Measurements from ENCODE around the gene CEACAM19. TPM values are rescaled to one million over a fixed set of nuclear protein-coding genes. Genes with fewer than 3 reads are reported as not detected.
A peak's percentile ranks its signal among the peaks of the same experiment; 100 is the strongest.
"Not testable (repeated sequence)": the region's sequence is repeated elsewhere in the genome, so short reads cannot be mapped to it uniquely, and the experiment has no call there.

Gene CEACAM19
- total RNA-seq, 1 donor, result 0.72 TPM

GRCh38 chr19:44706506-44707236 lies 35.4 kb downstream of the CEACAM19 start:
- DNase-seq (ENCODE audit: insufficient read length, low spot score, missing footprints), result peak; percentile 59
- Histone ChIP-seq H3K79me2 (ENCODE audit: insufficient read depth, low read length) (no peaks in the 10 kb centered on the region), H3K9me3 (ENCODE audit: low read depth, low read length) (no peaks in the 10 kb centered on the region), H3K27me3 (ENCODE audit: insufficient read depth, low read length) (no peaks in the 10 kb centered on the region), H3K36me3 (ENCODE audit: insufficient read depth, low read length) (no peaks in the 10 kb centered on the region), H3K4me2 (ENCODE audit: insufficient read depth, low read length) (no peak overlapping the region), H3K4me3 (ENCODE audit: insufficient read depth, low read length) (no peak overlapping the region), H2AFZ (ENCODE audit: low read length) (no peak overlapping the region), H4K20me1 (ENCODE audit: insufficient read depth, low read length) (no peaks in the 10 kb centered on the region), H3K27ac (ENCODE audit: low read depth, low read length) (no peak overlapping the region), H3K4me1 (ENCODE audit: insufficient read depth, low read length) (no peaks in the 10 kb centered on the region)
- TF ChIP-seq CTCF (IDR thresholded peaks at IDR 0.05; ENCODE audit: extremely low read depth, low read depth, low read length), result no peak

- DNase-seq (ENCODE audit: insufficient read length, low spot score, missing footprints), result no peak
- Histone ChIP-seq H3K9me3 (ENCODE audit: low read depth, low read length) (no peaks in the 10 kb centered on the region), H3K27me3 (ENCODE audit: insufficient read depth, low read length) (no peaks in the 10 kb centered on the region), H3K4me2 (ENCODE audit: insufficient read depth, low read length) (no peak overlapping the region), H3K79me2 (ENCODE audit: insufficient read depth, low read length) (no peaks in the 10 kb centered on the region), H3K4me1 (ENCODE audit: insufficient read depth, low read length) (no peaks in the 10 kb centered on the region), H4K20me1 (ENCODE audit: insufficient read depth, low read length) (no peaks in the 10 kb centered on the region), H3K4me3 (ENCODE audit: insufficient read depth, low read length) (no peak overlapping the region), H2AFZ (ENCODE audit: low read length) (no peak overlapping the region), H3K36me3 (ENCODE audit: insufficient read depth, low read length) (no peaks in the 10 kb centered on the region), H3K27ac (ENCODE audit: low read depth, low read length) (no peak overlapping the region)
- no peak for TF ChIP-seq CTCF (IDR thresholded peaks at IDR 0.05; ENCODE audit: extremely low read depth, low read depth, low read length)
Measured at GRCh38 chr19:44707794-44708193, 36.5 kb downstream of the CEACAM19 start.

GRCh38 chr19:44708940-44709339 lies 37.7 kb downstream of the CEACAM19 start:
- no peak for DNase-seq (ENCODE audit: insufficient read length, low spot score, missing footprints)
- H3K79me2 ChIP-seq (ENCODE audit: insufficient read depth, low read length), result no peaks in the 10 kb centered on the region
- no peaks in the 10 kb centered on the region for H3K27me3 ChIP-seq (ENCODE audit: insufficient read depth, low read length)
- H2AFZ ChIP-seq (ENCODE audit: low read length), result no peak overlapping the region
- no peak for TF ChIP-seq CTCF (IDR thresholded peaks at IDR 0.05; ENCODE audit: extremely low read depth, low read depth, low read length)
- no peaks in the 10 kb centered on the region for H3K4me1 ChIP-seq (ENCODE audit: insufficient read depth, low read length)
- H4K20me1 ChIP-seq (ENCODE audit: insufficient read depth, low read length), result no peaks in the 10 kb centered on the region
- no peaks in the 10 kb centered on the region for H3K9me3 ChIP-seq (ENCODE audit: low read depth, low read length)
- H3K27ac ChIP-seq (ENCODE audit: low read depth, low read length), result no peak overlapping the region
- H3K36me3 ChIP-seq (ENCODE audit: insufficient read depth, low read length), result no peaks in the 10 kb centered on the region
- H3K4me2 ChIP-seq (ENCODE audit: insufficient read depth, low read length), result no peak overlapping the region
- no peak overlapping the region for H3K4me3 ChIP-seq (ENCODE audit: insufficient read depth, low read length)

GRCh38 chr19:44709434-44710266 lies 38.4 kb downstream of the CEACAM19 start:
- H3K36me3 ChIP-seq (ENCODE audit: insufficient read depth, low read length); H3K9me3 ChIP-seq (ENCODE audit: low read depth, low read length); H3K27ac ChIP-seq (ENCODE audit: low read depth, low read length); H3K79me2 ChIP-seq (ENCODE audit: insufficient read depth, low read length); H4K20me1 ChIP-seq (ENCODE audit: insufficient read depth, low read length); H3K4me1 ChIP-seq (ENCODE audit: insufficient read depth, low read length); H3K4me3 ChIP-seq (ENCODE audit: insufficient read depth, low read length); H2AFZ ChIP-seq (ENCODE audit: low read length); H3K27me3 ChIP-seq (ENCODE audit: insufficient read depth, low read length); H3K4me2 ChIP-seq (ENCODE audit: insufficient read depth, low read length): not testable (repeated sequence)
- DNase-seq (ENCODE audit: insufficient read length, low spot score, missing footprints), result peak; percentile 80

All from osteoblast (primary cell).